ENCODE data around the gene STK11IP.

The STK11IP gene

DNA sequence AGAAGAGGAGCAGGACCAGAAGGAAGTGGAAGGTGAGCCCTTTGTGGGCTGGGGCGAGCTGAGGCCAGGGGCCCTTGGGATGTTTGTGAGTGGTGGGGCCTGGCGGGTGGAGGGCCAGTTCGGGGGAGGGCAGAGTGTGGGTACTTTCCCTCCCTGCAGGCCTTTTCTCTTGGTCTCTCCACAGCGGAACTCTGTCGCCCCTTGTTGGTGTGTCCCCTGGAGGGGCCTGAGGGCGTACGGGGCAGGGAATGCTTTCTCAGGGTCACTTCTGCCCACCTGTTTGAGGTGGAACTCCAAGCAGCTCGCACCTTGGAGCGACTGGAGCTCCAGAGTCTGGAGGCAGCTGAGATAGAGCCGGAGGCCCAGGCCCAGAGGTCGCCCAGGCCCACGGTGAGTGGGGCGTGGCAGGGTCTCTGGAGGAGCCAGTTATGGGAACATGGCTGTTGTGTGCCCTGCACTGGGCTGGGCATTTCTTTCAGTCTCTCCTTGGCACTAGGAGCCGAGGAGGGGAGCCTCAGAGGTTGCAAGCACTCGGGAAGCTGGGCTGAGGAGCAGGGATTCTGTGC is 10.8 kb downstream of the STK11IP start:
- no peak for DNase-seq (ENCODE audit: extremely low read depth, low read depth)

DNA sequence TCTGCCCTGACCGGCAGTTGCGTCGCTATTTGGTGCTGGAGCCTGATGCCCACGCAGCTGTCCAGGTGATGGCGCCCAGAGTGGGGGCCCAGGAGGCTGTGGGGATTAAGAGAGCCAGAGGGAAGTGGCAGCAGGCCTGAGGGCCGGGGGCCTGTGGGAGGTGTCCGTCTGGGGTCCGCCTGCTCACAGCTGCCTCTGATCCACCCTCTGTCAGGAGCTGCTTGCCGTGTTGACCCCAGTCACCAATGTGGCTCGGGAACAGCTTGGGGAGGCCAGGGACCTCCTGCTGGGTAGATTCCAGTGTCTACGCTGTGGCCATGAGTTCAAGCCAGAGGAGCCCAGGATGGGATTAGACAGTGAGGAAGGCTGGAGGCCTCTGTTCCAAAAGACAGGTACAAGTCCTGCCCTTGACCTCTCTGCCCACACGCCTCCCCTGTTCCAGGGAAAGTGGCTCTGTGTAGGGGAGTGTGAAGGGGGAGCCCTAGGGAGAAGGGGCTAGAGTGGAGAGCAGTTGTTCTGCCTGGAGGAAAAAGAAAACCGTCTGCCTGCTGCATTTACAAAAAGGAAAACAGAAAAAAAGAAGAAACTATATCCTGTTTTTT is 11.6 kb downstream of the STK11IP start:
- TF ChIP-seq, protein P1, sequence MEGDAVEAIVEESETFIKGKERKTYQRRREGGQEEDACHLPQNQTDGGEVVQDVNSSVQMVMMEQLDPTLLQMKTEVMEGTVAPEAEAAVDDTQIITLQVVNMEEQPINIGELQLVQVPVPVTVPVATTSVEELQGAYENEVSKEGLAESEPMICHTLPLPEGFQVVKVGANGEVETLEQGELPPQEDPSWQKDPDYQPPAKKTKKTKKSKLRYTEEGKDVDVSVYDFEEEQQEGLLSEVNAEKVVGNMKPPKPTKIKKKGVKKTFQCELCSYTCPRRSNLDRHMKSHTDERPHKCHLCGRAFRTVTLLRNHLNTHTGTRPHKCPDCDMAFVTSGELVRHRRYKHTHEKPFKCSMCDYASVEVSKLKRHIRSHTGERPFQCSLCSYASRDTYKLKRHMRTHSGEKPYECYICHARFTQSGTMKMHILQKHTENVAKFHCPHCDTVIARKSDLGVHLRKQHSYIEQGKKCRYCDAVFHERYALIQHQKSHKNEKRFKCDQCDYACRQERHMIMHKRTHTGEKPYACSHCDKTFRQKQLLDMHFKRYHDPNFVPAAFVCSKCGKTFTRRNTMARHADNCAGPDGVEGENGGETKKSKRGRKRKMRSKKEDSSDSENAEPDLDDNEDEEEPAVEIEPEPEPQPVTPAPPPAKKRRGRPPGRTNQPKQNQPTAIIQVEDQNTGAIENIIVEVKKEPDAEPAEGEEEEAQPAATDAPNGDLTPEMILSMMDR (IDR thresholded peaks at IDR 0.05; ENCODE audit: low read depth, low read length), result no peak

More for the DNA sequence above, 10.8 kb downstream of the STK11IP start:
- TF ChIP-seq, protein P1 (IDR thresholded peaks at IDR 0.05; ENCODE audit: low read depth, low read length), result no peak

DNA sequence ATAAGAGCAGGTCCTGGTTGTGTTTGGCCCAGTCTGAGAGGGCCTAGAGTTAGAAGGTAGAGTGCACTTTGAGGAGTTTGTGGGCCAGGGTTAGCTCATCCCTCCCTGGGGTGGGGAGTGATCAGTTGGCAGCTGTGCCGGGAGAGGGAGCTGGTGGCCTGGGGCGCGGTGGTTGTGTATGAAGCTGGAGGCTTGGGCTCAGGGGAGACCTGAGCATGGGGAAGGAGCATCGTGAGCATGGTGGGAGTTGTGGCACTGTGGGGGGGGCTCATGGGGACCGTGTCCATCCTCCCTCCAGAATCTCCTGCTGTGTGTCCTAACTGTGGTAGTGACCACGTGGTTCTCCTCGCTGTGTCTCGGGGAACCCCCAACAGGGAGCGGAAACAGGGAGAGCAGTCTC is 13.6 kb downstream of the STK11IP start:
- DNase-seq (ENCODE audit: extremely low read depth, low read depth), result no peak
- TF ChIP-seq, protein P1 (IDR thresholded peaks at IDR 0.05; ENCODE audit: low read depth, low read length), result no peak

More for the DNA sequence above, 11.6 kb downstream of the STK11IP start:
- DNase-seq (ENCODE audit: extremely low read depth, low read depth), result no peak

GRCh38 chr2:219611866-219612576 is 14.4 kb downstream of the STK11IP start:
- no peak for DNase-seq (ENCODE audit: extremely low read depth, low read depth)
- TF ChIP-seq, protein P1 (IDR thresholded peaks at IDR 0.05; ENCODE audit: low read depth, low read length), result no peak

DNA sequence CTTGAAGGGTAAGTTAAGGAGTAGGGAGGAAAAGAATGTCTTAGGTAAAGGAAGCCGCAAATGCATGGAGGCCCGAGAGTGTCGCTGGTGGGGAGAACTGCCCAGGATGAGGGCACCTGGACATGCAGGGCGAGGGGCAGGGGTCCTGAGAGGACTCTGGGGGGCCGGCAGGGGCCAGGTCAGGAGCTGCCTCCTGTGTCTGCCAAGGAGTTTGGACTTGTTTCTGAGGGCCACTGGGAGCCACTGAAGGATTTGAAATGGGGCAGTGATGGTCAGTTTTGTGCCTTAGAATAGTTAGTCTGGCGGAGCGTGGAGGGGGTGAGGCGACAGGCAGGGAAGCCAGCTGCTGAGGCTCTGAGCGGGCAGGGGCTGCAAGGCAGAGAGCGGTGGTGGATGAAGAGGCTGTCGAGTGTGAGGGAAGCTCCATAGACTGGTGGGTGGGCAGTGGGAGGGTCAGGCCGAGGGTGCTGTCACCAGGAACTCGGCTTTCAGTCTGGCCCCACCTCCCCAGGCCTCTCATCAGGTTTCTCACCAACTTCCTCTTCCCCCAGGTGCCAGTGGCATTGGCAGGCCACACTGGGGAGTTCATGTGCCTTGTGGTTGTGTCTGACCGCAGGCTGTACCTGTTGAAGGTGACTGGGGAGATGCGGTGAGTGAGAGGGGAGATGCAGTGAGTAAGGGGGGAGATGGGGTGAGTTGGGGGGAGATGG is 15.1 kb downstream of the STK11IP start:
- TF ChIP-seq, protein P1 (IDR thresholded peaks at IDR 0.05; ENCODE audit: low read depth, low read length), result no peak
- DNase-seq (ENCODE audit: extremely low read depth, low read depth), result no peak

GRCh38 chr2:219613461-219614070 is 15.9 kb downstream of the STK11IP start:
- TF ChIP-seq, protein P1 (IDR thresholded peaks at IDR 0.05; ENCODE audit: low read depth, low read length), result no peak
- no peak for DNase-seq (ENCODE audit: extremely low read depth, low read depth)

Measured in AG09319 (cell line).